Measurements from ENCODE around the gene PIP4K2A. TPM values are rescaled to one million over a fixed set of nuclear protein-coding genes. Genes with fewer than 3 reads are reported as not detected.

The PIP4K2A gene
- total and polyA plus RNA-seq, 2 of the 13 experiments (the other 11 are each of a cell fraction or from before 2014, with no cell fraction given), result 9.1 to 22.6 TPM

DNA sequence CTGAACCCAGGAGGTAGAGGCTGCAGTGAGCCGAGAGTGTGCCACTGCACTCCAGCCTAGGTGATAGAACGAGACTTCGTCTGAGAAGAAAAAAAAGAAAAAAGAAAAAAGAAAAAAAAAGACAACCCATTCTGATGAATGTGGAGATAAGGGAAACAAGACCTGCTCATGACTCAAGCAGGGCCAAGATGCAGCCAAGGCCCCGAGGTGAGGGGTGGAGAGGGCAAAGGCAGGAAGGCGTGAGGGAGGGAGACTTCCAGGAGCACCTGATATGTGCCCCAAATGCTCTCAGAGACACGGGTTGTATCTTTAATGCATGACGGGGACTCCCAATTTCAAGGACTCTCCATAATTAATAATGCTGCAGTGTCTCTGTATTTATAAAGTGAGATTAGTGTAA is 134.6 kb downstream of the PIP4K2A start:
- intact Hi-C loops (cut with micrococcal nuclease; ENCODE audit: unreplicated experiment), result loop anchor here (10.0 kb wide), 1 partner anchor 575 kb away; the partner anchor contains the start of gene DNAJC1
- ChIA-PET POLR2A (no interaction called here), CTCF (ENCODE audit: low intra/inter-chr PET ratio, low total read pairs) (no interaction called here)
- in situ Hi-C loops (cut with HindIII; ENCODE audit: extremely low pct_ligation_motif_present, low pct_unique_long_range_greater_than_20kb), result no loop called here
- H3K9ac ChIP-seq (ENCODE audit: insufficient read depth, low read depth, low read length), result no peak overlapping the region
- no TSS peak for BruUV-seq (replicated peaks)
- DNase-seq (ENCODE audit: low spot score) (no peak), ATAC-seq (no peak), FAIRE-seq (no peak)
- no peaks in the 10 kb centered on the region for H3K27me3 ChIP-seq (ENCODE audit: control insufficient read depth in 1 of 2, insufficient read depth in 2 of 2, low read length in 2 of 2)
- H3K4me1 ChIP-seq (ENCODE audit: insufficient read depth, low read length), result no peaks in the 10 kb centered on the region
- H3K27ac ChIP-seq (ENCODE audit: extremely low read length, insufficient read depth, low read length), result no peak overlapping the region
- H3K4me3 ChIP-seq (replicated peaks in 1 of 3; ENCODE audit: insufficient read depth in 1 of 3, low read depth in 2 of 3, low read length in 3 of 3), result no peak overlapping the region
- H3K4me2 ChIP-seq (ENCODE audit: low read depth, low read length), result no peak overlapping the region
- no peak overlapping the region for H2AFZ ChIP-seq (ENCODE audit: low read length)
- no peaks in the 10 kb centered on the region for H4K20me1 ChIP-seq (ENCODE audit: insufficient read depth, low read length)
- 84% methylated on average over 7 of the region's 7 CpGs for WGBS (ENCODE audit: low lambda C conversion rate)
- no peaks in the 10 kb centered on the region for H3K79me2 ChIP-seq (ENCODE audit: insufficient read depth, low read length)
- H3K9me3 ChIP-seq (ENCODE audit: low read length), result no peaks in the 10 kb centered on the region
- H3K36me3 ChIP-seq (replicated peaks in 1 of 2; ENCODE audit: control insufficient read depth in 1 of 2, insufficient read depth in 2 of 2, low read length in 2 of 2), result peaks cover 1 to 29% of the 10 kb centered on the region in 2 experiments; a peak in 4 of 5 replicates
- TF ChIP-seq ZNF12 (CRISPR knock-in tag; IDR thresholded peaks at IDR 0.05), result no peak
- TF ChIP-seq, protein P1, sequence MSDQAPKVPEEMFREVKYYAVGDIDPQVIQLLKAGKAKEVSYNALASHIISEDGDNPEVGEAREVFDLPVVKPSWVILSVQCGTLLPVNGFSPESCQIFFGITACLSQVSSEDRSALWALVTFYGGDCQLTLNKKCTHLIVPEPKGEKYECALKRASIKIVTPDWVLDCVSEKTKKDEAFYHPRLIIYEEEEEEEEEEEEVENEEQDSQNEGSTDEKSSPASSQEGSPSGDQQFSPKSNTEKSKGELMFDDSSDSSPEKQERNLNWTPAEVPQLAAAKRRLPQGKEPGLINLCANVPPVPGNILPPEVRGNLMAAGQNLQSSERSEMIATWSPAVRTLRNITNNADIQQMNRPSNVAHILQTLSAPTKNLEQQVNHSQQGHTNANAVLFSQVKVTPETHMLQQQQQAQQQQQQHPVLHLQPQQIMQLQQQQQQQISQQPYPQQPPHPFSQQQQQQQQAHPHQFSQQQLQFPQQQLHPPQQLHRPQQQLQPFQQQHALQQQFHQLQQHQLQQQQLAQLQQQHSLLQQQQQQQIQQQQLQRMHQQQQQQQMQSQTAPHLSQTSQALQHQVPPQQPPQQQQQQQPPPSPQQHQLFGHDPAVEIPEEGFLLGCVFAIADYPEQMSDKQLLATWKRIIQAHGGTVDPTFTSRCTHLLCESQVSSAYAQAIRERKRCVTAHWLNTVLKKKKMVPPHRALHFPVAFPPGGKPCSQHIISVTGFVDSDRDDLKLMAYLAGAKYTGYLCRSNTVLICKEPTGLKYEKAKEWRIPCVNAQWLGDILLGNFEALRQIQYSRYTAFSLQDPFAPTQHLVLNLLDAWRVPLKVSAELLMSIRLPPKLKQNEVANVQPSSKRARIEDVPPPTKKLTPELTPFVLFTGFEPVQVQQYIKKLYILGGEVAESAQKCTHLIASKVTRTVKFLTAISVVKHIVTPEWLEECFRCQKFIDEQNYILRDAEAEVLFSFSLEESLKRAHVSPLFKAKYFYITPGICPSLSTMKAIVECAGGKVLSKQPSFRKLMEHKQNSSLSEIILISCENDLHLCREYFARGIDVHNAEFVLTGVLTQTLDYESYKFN (CRISPR knock-in tag; conservative IDR thresholded peaks at IDR 0.05), result no peak
- no peak for TF ChIP-seq ZNF550 (CRISPR knock-in tag; IDR thresholded peaks at IDR 0.05; ENCODE audit: borderline replicate concordance)
- no peak for TF ChIP-seq ISX (CRISPR knock-in tag; conservative IDR thresholded peaks at IDR 0.05)
- TF ChIP-seq ZNF547 (CRISPR knock-in tag; IDR thresholded peaks at IDR 0.05), result no peak
- no peak for TF ChIP-seq ZNF616 (CRISPR knock-in tag; IDR thresholded peaks at IDR 0.05; ENCODE audit: low read depth)
- TF ChIP-seq, protein P2, sequence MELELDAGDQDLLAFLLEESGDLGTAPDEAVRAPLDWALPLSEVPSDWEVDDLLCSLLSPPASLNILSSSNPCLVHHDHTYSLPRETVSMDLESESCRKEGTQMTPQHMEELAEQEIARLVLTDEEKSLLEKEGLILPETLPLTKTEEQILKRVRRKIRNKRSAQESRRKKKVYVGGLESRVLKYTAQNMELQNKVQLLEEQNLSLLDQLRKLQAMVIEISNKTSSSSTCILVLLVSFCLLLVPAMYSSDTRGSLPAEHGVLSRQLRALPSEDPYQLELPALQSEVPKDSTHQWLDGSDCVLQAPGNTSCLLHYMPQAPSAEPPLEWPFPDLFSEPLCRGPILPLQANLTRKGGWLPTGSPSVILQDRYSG (CRISPR knock-in tag; IDR thresholded peaks at IDR 0.05), result no peak
- TF ChIP-seq SP140L (CRISPR knock-in tag; IDR thresholded peaks at IDR 0.05; ENCODE audit: borderline replicate concordance), result no peak
- no peak for TF ChIP-seq TBL1XR1 (IDR thresholded peaks at IDR 0.05; ENCODE audit: borderline replicate concordance, low read length, partially characterized antibody)
- TF ChIP-seq RXRB (CRISPR knock-in tag; IDR thresholded peaks at IDR 0.05; ENCODE audit: borderline replicate concordance), result no peak
- TF ChIP-seq ZFP36L1 (CRISPR knock-in tag; IDR thresholded peaks at IDR 0.05), result no peak
- TF ChIP-seq ZNF207 (IDR thresholded peaks at IDR 0.05; ENCODE audit: borderline replicate concordance), result no peak
- no peak for TF ChIP-seq SP1 (IDR thresholded peaks at IDR 0.05)
- no peak for TF ChIP-seq SP1 (CRISPR knock-in tag; IDR thresholded peaks at IDR 0.05)
- TF ChIP-seq ZNF180 (CRISPR knock-in tag; IDR thresholded peaks at IDR 0.05; ENCODE audit: borderline replicate concordance, low read depth), result no peak
- TF ChIP-seq BRD4 (CRISPR knock-in tag; IDR thresholded peaks at IDR 0.05), result no peak
- TF ChIP-seq ZNF790 (CRISPR knock-in tag; IDR thresholded peaks at IDR 0.05; ENCODE audit: borderline replicate concordance), result no peak
- TF ChIP-seq ZMYM3 (CRISPR knock-in tag; IDR thresholded peaks at IDR 0.05), result no peak
